Cardiac muscle cell (in vitro differentiated cells and primary cell): Measurements from ENCODE around the gene ERICH3. TPM values are rescaled to one million over a fixed set of nuclear protein-coding genes. Genes with fewer than 3 reads are reported as not detected.

Source experiments
- DNase-seq, 2 donors: peaks; one replicate each; pipeline versions ENCODE4 v3.0.0 to v3.0.0-alpha.2; 2010 to 2017; ENCODE audit warnings: low read depth in 1 of 2, low spot score in 1 of 2
- H3K27ac ChIP-seq: fragments of 200-600 bp; sonication (generic); 2 replicates; pipeline ENCODE4 v1.5.1; 2016
- H3K27me3 ChIP-seq: fragments of 200-600 bp; sonication (generic); 2 replicates; pipeline ENCODE4 v1.6.0; 2016; ENCODE audit warnings: control low read depth
- H3K36me3 ChIP-seq: fragments of 200-600 bp; sonication (generic); 2 replicates; pipeline ENCODE4 v1.5.1; 2016; ENCODE audit warnings: control low read depth
- H3K4me1 ChIP-seq: fragments of 200-600 bp; sonication (generic); 2 replicates; pipeline ENCODE4 v1.8.1; 2017; ENCODE audit warnings: low read depth, mild to moderate bottlenecking, mixed run types
- H3K4me3 ChIP-seq: fragments of 200-600 bp; sonication (generic); 2 replicates; pipeline ENCODE4 v1.5.1; 2016; ENCODE audit warnings: mild to moderate bottlenecking
- H3K9me3 ChIP-seq: fragments of 200-600 bp; sonication (generic); 2 replicates; pipeline ENCODE4 v1.5.1; 2017; ENCODE audit warnings: low read depth, mild to moderate bottlenecking, control low read depth
- polyA plus RNA-seq: library from polyadenylated mRNA; unstranded; fragments of >200 nt; fragmentation: Nextera tagmentation; extraction: Ambion mirVana; gene quantifications from 2 replicates; pipeline ENCODE4 v1.2.1, GENCODE V29; 2016
- total RNA-seq: library from RNA; depleted of rRNA; stranded (reverse); fragments of >200 nt; gene quantifications from 2 replicates; pipeline ENCODE4 v1.2.3, GENCODE V29; 2016
- TF ChIP-seq, protein P1 (sequence below): IDR thresholded peaks from 2 replicates; pipeline ENCODE4 v1.5.1; 2012; ENCODE audit warnings: low read depth, mild to moderate bottlenecking, low read length

ERICH3 gene
- total and polyA plus RNA-seq, 2 experiments from 2014 or later = 0.15 TPM; not detected in 1

DNA sequence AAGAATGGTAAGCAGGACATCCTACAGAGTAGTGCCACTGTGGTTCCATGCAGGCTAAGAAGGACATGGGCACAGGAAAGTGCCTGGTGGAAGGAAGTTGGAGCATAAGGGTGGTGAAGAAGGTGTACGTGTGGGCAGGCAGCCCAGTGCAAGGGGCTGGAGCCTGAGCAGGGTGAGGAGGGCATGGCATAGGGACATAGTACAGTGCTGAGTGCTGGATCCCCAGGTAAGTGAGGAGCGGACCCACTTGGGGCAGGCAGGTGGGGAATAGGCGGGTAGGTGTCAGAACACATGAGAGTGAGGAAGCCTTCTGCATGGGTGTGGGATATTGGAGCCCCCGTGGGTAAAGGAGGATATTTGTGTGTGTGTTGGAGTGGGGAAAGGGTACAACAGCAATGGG lies 145.5 kb downstream of the ERICH3 start:
- Histone ChIP-seq H3K36me3 (no peaks in the 10 kb centered on the region), H3K27me3 (no peaks in the 10 kb centered on the region), H3K9me3 (no peaks in the 10 kb centered on the region), H3K27ac (no peak overlapping the region), H3K4me3 (no peak overlapping the region), H3K4me1 (no peaks in the 10 kb centered on the region)
- TF ChIP-seq, protein P1, sequence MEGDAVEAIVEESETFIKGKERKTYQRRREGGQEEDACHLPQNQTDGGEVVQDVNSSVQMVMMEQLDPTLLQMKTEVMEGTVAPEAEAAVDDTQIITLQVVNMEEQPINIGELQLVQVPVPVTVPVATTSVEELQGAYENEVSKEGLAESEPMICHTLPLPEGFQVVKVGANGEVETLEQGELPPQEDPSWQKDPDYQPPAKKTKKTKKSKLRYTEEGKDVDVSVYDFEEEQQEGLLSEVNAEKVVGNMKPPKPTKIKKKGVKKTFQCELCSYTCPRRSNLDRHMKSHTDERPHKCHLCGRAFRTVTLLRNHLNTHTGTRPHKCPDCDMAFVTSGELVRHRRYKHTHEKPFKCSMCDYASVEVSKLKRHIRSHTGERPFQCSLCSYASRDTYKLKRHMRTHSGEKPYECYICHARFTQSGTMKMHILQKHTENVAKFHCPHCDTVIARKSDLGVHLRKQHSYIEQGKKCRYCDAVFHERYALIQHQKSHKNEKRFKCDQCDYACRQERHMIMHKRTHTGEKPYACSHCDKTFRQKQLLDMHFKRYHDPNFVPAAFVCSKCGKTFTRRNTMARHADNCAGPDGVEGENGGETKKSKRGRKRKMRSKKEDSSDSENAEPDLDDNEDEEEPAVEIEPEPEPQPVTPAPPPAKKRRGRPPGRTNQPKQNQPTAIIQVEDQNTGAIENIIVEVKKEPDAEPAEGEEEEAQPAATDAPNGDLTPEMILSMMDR = no peak
- DNase-seq = no peak

GRCh38 chr1:74526708-74527107 lies 146.9 kb downstream of the ERICH3 start:
- DNase-seq = no peak
- TF ChIP-seq, protein P1 = no peak
- no peaks in the 10 kb centered on the region for H3K4me1 ChIP-seq
- no peak overlapping the region for H3K4me3 ChIP-seq
- no peak overlapping the region for H3K27ac ChIP-seq
- no peaks in the 10 kb centered on the region for H3K9me3 ChIP-seq
- H3K36me3 ChIP-seq = no peaks in the 10 kb centered on the region
- no peaks in the 10 kb centered on the region for H3K27me3 ChIP-seq

- H3K36me3 ChIP-seq = no peaks in the 10 kb centered on the region
- no peak overlapping the region for H3K27ac ChIP-seq
- H3K27me3 ChIP-seq = no peaks in the 10 kb centered on the region
- TF ChIP-seq, protein P1 = no peak
- no peaks in the 10 kb centered on the region for H3K9me3 ChIP-seq
- H3K4me3 ChIP-seq = no peak overlapping the region
- DNase-seq = no peak
- H3K4me1 ChIP-seq = no peaks in the 10 kb centered on the region
Observed at GRCh38 chr1:74523873-74524480, 149.6 kb downstream of the ERICH3 start.

DNA sequence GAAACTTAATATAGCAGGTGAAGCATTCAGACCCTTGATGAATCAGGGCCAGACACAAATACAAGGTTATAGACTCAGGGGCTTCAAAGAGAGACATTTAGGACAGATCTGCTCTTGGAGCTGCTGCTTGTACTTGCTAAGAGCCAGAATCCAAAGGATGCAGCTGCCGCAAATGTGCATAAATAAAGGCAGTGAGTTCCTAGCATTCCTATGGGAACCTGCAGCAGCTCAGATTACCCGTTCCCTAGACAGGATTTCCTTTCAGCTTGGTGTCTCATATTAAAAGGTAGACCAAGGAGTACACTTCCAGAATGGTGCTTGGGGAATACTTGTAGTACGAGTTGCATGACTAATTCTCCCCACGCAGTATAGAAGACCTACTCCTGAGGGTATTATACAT lies 151.4 kb downstream of the ERICH3 start:
- Histone ChIP-seq H3K4me3 (no peak overlapping the region), H3K27me3 (no peaks in the 10 kb centered on the region), H3K36me3 (no peaks in the 10 kb centered on the region), H3K4me1 (no peaks in the 10 kb centered on the region), H3K27ac (no peak overlapping the region), H3K9me3 (no peaks in the 10 kb centered on the region)
- TF ChIP-seq, protein P1 = no peak
- DNase-seq = peak in 1 of 2 donors; percentile 19

Other genes starting within 250 kb of the ERICH3 start
- 0.09 and 0.14 TPM in 2 replicates for gene LRRC53, start 161.2 kb downstream of the ERICH3 start, total RNA-seq
- gene LRRC53, start 161.2 kb downstream of the ERICH3 start, polyA plus RNA-seq = 0.16 TPM in 1 of 2 replicates, not detected in the other
- gene CRYZ, start 59.3 kb upstream of the ERICH3 start, total RNA-seq = 50.1 and 62.2 TPM in 2 replicates
- gene CRYZ, start 59.3 kb upstream of the ERICH3 start, polyA plus RNA-seq = 99.8 and 101 TPM in 2 replicates
- gene TYW3, start 59.4 kb upstream of the ERICH3 start, total RNA-seq = 8.5 and 10.9 TPM in 2 replicates
- gene TYW3, start 59.4 kb upstream of the ERICH3 start, polyA plus RNA-seq = 22.0 and 22.9 TPM in 2 replicates